GM12864 (cell line): ENCODE results near the gene GPRC5A.

Experiments used
- DNase-seq: peaks from one replicate; pipeline ENCODE4 v3.0.0-alpha.2; 2011; ENCODE audit warnings: low read depth
- H3K4me3 ChIP-seq: 2 replicates; pipeline ENCODE4 v1.5.1; 2011; ENCODE audit warnings: mild to moderate bottlenecking, low read depth, low read length, control low read depth
- TF ChIP-seq, protein P1 (sequence below): IDR thresholded peaks from 2 replicates; pipeline ENCODE4 v1.5.1; 2011; ENCODE audit warnings: low read depth, mild to moderate bottlenecking, moderate library complexity, low read length, control low read depth, inconsistent platforms; ENCODE audit errors: missing control alignments

Gene GPRC5A

GRCh38 chr12:12927211-12928079, 36.1 kb downstream of the GPRC5A start:
- H3K4me3 ChIP-seq: peak overlapping the region; percentile 41
- DNase-seq: peak; percentile 63
- TF ChIP-seq, protein P1, sequence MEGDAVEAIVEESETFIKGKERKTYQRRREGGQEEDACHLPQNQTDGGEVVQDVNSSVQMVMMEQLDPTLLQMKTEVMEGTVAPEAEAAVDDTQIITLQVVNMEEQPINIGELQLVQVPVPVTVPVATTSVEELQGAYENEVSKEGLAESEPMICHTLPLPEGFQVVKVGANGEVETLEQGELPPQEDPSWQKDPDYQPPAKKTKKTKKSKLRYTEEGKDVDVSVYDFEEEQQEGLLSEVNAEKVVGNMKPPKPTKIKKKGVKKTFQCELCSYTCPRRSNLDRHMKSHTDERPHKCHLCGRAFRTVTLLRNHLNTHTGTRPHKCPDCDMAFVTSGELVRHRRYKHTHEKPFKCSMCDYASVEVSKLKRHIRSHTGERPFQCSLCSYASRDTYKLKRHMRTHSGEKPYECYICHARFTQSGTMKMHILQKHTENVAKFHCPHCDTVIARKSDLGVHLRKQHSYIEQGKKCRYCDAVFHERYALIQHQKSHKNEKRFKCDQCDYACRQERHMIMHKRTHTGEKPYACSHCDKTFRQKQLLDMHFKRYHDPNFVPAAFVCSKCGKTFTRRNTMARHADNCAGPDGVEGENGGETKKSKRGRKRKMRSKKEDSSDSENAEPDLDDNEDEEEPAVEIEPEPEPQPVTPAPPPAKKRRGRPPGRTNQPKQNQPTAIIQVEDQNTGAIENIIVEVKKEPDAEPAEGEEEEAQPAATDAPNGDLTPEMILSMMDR: no peak

DNA sequence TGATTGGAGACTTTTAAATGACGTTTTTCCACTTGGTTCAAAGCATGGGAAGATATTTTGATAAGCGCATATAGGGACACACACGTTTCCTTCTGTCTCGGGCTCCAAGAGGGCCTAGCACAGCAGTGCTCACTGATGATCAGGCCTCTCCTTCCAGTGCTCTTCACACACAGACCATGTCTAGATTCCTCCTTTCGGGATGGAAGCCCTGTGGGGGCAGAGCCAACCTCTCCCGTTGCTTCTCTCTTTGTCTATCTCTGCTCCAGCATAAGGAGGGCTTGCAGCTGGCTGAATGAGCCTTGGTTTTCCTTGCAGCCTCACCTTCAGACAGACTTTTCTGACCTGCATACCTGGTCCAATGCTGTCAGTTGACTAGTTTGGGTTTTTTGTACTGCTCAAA, 38.3 kb downstream of the GPRC5A start:
- TF ChIP-seq, protein P1: no peak
- no peak for DNase-seq
- H3K4me3 ChIP-seq: no peak overlapping the region

DNA sequence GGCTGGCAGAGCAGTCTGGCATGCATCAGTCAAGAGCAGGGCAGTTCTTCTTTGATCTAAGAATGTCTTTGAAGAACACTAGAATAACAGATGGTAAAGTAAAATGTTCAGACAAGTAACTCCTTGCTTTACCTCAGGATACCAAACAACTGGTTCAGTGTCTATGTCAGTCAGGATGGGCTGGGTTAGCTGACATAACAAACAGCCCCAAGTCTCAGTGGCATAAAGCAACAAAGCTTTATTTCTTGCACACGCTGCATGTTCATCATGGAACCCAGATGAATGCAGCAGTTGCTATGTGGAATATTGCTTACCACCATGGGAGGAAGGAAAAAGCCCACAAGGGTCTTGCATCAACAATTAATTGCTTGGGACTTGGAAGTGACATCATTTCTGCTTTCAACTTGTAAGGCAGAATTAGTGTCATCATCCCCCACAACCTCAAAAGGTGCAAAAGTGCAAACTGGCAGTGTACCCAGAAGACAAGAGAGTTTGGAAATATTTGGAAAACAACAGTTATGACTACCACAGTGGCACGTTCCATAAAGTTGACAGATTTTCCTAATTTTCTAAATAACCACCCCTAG, 39.4 kb downstream of the GPRC5A start:
- DNase-seq: no peak
- TF ChIP-seq, protein P1: no peak

GRCh38 chr12:12933742-12934141, 42.4 kb downstream of the GPRC5A start:
- TF ChIP-seq, protein P1: no peak
- H3K4me3 ChIP-seq: no peak overlapping the region
- DNase-seq: no peak

More for the DNA sequence above, 39.4 kb downstream of the GPRC5A start:
- H3K4me3 ChIP-seq: no peak overlapping the region

- TF ChIP-seq, protein P1: no peak
- no peak for DNase-seq
- H3K4me3 ChIP-seq: no peak overlapping the region
These were observed 43.2 kb downstream of the GPRC5A start for GRCh38 chr12:12934556-12934955.

- DNase-seq: no peak
- H3K4me3 ChIP-seq: no peak overlapping the region
- TF ChIP-seq, protein P1: no peak
These were observed 45.7 kb downstream of the GPRC5A start for GRCh38 chr12:12936983-12937491.
